GM10847 (cell line): Measurements from ENCODE around the gene ARPIN.
A peak's percentile ranks its signal among the peaks of the same experiment; 100 is the strongest.

Source experiments
- POLR2A ChIP-seq: IDR thresholded peaks from 2 replicates; pipeline ENCODE4 v1.6.1; 2011; ENCODE audit not compliant: insufficient read length; ENCODE audit errors: extremely low read depth

Gene ARPIN

DNA sequence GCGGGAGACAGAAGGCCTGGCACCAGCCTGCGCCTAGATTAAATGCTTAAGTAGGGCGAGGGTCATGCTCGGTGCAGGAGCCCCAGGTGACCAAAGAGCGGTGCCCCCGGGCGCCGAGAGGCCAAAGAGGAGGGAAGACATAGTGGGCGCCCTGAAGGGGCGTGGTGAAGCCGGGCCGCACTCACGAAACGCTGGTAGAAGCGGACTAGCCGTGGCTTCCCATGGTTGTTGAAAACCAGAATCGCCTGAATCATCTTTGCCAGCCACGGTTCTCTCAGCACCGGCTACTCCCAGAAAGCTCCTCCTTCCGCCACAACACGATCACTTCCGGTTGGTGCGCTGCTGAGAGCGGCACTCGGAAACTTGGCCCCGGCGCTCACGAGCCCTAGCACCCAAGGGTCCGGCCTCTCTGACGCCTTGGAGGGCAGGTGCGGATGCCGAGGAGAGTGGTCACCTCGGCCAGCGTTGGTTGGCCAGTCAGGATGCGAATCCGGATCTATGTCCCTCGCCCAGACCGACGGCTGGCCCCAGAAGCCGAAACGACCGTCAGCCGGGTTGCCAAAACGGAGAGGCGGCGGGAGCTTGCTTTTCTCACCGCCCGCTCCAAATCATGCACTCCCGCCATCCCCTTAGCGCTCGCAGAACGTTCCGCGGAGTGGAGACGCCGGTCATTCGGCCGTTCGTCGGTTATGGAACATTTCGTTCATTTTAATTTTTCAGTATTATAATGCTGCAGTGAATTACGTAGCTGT lies 18.9 kb downstream of the ARPIN start, which contains the start of gene AP3S2:
Gene AP3S2, minus strand, starts transcription at position 299 of the 752 bp plus-strand sequence. Its CDS starts 45 bp downstream, at position 254.
- peak; percentile 62 for TF ChIP-seq POLR2A

DNA sequence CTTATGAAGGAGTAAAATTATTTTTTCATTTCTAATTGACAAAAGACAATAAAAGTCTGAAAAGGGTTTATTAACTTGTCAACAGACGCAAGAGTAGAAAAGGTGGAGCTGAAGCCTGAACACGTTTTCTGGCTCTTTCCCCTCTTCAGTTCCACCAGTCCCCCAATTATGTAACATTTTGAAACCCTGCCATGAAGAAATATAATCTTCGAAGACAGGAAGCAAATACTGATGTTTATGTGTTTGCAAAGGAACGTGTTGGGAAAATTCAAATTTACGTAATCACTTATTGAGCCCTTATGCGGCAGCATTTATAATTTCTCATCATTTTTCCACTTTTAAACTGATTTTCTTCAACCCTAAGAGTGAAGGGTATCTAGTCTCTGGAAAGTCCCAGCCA lies 19.7 kb downstream of the ARPIN start:
- TF ChIP-seq POLR2A: no peak

DNA sequence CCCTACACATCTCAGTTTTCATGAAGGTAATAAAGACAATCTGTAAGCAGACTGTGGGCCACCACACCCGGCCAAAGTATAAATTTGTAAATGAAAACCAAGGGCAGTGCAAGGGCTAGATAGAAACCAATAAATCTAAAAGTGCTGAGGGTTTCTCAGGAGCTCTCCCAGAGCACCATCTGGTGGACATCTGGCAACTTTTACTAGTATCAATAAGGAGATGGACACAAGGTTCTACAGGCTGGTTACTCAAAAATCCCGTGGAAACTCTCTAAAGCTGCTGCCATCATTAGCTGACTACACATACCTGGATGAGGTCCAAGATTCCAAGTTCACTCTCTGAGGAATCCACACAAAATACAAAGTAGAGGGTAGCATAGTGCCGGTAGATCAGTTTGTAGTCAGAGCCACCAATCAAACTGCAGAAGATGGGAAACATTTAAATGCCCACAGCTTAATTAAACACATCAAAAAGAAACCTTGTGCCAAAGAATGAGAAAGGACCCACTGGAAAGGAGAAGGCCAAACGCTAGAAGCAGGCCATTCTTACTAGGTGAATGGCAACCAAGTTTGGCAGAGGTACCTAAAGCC lies 24.4 kb downstream of the ARPIN start:
- no peak for TF ChIP-seq POLR2A

DNA sequence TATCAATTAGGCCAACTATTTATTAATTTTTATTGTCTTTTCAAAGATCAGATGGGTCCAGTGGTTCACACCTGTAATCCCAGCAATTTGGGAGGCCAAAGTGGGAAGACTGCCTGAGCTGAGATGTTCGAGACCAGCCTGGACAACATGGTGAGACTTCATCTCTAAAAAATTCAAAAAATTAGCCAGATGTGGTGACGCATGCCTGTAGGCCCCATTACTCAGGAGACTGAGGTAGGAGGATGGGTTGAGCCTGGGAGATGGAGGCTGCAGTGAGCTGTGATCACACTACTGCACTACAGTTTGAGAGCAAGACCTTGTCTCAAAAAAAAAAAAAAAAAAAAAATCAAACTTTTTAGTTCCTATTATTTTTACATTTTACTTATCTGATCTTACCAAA lies 27.1 kb downstream of the ARPIN start:
- no peak for TF ChIP-seq POLR2A

GRCh38 chr15:89883518-89883917 lies 29.2 kb downstream of the ARPIN start:
- no peak for TF ChIP-seq POLR2A

GRCh38 chr15:89880727-89881126 lies 32.0 kb downstream of the ARPIN start:
- TF ChIP-seq POLR2A: no peak

DNA sequence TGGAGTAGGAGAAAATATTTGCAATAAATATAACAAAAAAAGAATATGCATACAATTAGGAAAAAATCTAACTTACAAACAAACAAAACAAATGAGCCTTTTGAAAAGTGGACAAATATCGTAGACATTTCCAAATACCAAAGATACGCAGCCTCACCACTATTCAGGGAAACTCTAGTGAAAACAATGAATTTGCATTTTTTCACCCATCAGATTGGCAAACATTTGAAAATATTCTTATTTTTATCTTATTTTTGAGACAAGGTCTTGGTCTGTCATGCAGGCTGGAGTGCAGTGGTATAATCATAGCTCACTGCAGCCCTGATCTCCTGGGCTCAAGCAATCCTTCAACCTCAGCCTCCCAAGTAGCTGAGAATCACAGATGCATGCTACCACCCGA lies 34.4 kb downstream of the ARPIN start:
- TF ChIP-seq POLR2A: no peak

GRCh38 chr15:89877083-89877425 lies 35.7 kb downstream of the ARPIN start:
- TF ChIP-seq POLR2A: no peak

DNA sequence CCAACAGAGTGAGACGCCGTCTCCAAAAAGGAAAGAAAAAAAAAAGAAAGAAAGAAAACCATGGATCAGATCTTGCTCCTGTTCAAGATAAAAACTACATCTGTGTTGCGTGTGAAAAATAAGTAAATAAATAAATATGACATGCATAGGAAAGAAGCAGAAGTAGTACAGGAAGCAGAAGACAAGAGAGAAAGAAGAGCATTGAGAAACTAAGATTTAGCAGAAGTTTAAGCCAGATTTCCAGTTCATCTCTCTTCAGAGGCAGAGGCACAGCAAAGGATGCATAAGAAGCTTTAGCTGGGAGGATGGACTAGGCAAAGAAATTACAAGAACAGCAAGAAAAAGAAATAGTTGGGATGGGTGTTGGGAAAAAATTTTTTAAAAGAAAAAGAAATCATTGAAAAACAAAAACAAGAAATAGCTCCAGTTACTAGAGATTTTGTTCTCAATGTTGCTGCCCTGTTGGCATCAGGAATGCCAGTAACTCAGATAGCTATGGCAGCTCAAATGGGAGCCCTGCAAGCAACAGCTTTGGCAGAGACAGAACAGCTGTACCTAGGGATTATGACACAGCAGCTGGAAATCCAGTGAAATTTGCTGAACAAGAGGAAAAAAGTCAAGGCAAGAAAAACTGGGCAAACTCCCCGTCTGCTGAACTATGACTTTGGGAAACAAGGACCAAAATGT lies 36.2 kb downstream of the ARPIN start:
- TF ChIP-seq POLR2A: no peak

DNA sequence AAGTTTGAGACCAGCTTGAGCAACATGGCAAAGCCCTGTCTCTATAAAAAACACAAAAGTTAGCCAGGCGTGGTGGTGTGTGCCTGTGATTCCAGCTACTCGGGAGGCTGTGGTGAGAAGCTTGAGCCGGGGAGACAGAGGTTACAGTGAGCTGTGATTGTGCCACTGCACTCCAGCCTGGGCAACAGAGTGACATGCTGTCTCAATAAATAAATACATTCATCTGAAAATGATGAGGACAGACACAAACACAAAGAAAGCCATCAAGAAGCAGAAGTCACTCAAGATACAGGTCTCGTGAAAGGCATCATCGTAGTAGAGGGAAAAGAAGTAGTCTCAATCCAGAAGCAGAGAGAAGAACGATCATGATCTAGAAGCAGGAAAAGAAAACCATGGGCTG lies 37.0 kb downstream of the ARPIN start:
- no peak for TF ChIP-seq POLR2A

GRCh38 chr15:89874926-89875564 lies 37.7 kb downstream of the ARPIN start:
- no peak for TF ChIP-seq POLR2A

GRCh38 chr15:89870688-89871288 lies 42.0 kb downstream of the ARPIN start:
- no peak for TF ChIP-seq POLR2A

- TF ChIP-seq POLR2A: no peak
Measured at GRCh38 chr15:89870006-89870405, 42.7 kb downstream of the ARPIN start.

GRCh38 chr15:89864958-89865739 lies 47.6 kb downstream of the ARPIN start:
- no peak for TF ChIP-seq POLR2A

- TF ChIP-seq POLR2A: no peak
Measured at GRCh38 chr15:89863918-89864317, 48.8 kb downstream of the ARPIN start.
